ENCODE data around the gene CDHR1.
"Not testable (repeated sequence)": the region's sequence is repeated elsewhere in the genome, so short reads cannot be mapped to it uniquely, and the experiment has no call there.

DNA sequence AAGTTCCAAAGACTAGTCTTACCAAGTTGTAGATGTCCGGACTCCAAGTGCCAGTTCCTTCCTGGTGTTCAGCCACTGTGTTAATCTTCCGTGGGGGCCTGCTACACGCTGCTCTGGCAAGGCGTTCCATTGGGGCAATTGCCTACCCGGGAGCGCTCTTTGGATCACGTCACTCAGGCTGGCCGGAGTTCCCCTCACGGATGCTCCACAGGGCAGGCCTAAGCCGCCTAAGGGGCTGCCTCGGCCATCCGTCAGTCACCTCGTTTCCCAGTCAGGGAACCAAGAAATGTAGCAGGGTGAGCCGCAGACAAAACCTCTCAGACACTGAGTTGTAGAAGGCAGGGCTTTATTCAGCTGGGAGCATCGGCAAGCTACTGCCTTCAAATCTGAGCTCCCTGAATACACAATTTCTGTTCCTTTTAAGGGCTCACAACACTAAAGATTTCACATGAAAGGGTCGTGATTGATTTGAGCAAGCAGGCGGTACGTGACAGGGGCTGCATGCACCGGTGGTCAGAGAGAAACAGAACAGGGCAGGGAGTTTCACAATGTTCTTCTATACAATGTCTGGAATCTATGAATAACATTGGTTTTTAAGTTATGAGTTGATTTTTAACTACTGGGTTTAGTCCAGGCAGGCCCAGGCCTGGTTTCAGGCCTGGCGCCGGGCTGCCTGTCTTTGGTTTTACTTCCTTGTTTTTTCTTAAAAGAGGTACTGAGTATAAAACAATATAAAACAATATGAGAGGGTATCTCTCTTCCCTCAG is 22.5 kb upstream of the CDHR1 start:
- not testable (repeated sequence) for TF ChIP-seq POLR2AphosphoS5 (IDR thresholded peaks at IDR 0.05; ENCODE audit: low read depth, low read length); TCF7L2 (IDR thresholded peaks at IDR 0.05; ENCODE audit: low read depth, low read length); SIN3A (IDR thresholded peaks at IDR 0.05; ENCODE audit: borderline replicate concordance, insufficient read depth, low read depth, low read length)
- TF ChIP-seq, protein P1, sequence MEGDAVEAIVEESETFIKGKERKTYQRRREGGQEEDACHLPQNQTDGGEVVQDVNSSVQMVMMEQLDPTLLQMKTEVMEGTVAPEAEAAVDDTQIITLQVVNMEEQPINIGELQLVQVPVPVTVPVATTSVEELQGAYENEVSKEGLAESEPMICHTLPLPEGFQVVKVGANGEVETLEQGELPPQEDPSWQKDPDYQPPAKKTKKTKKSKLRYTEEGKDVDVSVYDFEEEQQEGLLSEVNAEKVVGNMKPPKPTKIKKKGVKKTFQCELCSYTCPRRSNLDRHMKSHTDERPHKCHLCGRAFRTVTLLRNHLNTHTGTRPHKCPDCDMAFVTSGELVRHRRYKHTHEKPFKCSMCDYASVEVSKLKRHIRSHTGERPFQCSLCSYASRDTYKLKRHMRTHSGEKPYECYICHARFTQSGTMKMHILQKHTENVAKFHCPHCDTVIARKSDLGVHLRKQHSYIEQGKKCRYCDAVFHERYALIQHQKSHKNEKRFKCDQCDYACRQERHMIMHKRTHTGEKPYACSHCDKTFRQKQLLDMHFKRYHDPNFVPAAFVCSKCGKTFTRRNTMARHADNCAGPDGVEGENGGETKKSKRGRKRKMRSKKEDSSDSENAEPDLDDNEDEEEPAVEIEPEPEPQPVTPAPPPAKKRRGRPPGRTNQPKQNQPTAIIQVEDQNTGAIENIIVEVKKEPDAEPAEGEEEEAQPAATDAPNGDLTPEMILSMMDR (IDR thresholded peaks at IDR 0.05) = not testable (repeated sequence)

Measured in Panc1 (cell line).